WTC11 (cell line): Measurements from ENCODE around the gene NETO1. TPM values are rescaled to one million over a fixed set of nuclear protein-coding genes. Genes with fewer than 3 reads are reported as not detected.

Experiments used
- ATAC-seq: fragments of 200-7000 bp; cut with Tn5 transposase; 2 replicates; pipeline ENCODE4 v1.10.0; 2021; ENCODE audit warnings: mild to moderate bottlenecking, moderate library complexity
- CTCF ChIA-PET: fragments of 300-600 bp; sonication (Branson Sonifier 250); formaldehyde crosslinking; loops from one replicate; lab custom pipeline; 2021; ENCODE audit warnings: antibody characterized with exemption; lab: Charles Lee
- POLR2A ChIA-PET: fragments of 350-600 bp; sonication (Branson Sonifier 250); formaldehyde crosslinking; loops from one replicate; lab custom pipeline; 2021; ENCODE audit warnings: antibody characterized with exemption; lab: Charles Lee
- DNase-seq: peaks from one replicate; pipeline ENCODE4 v3.0.0; 2021; ENCODE audit warnings: low spot score
- H3K27ac Mint-ChIP-seq: 2 replicates; pipeline ENCODE4 v1.8.0; 2021; ENCODE audit warnings: mixed read lengths
- H3K27me3 Mint-ChIP-seq: 2 replicates; pipeline ENCODE4 v1.8.0; 2021; ENCODE audit warnings: low read depth, mild to moderate bottlenecking, moderate library complexity, mixed read lengths
- H3K36me3 Mint-ChIP-seq: 2 replicates; pipeline ENCODE4 v1.8.0; 2021; ENCODE audit warnings: mixed read lengths
- H3K4me1 Mint-ChIP-seq: 2 replicates; pipeline ENCODE4 v1.8.0; 2022; ENCODE audit warnings: mixed read lengths
- H3K4me3 Mint-ChIP-seq: 2 replicates; pipeline ENCODE4 v1.8.0; 2021; ENCODE audit warnings: mild to moderate bottlenecking, moderate library complexity, mixed read lengths
- H3K9me3 Mint-ChIP-seq: 2 replicates; pipeline ENCODE4 v1.8.0; 2021; ENCODE audit warnings: mixed read lengths
- AR ChIP-seq: fragments of 250-450 bp; sonication (Bioruptor Pico); IDR thresholded peaks from 2 replicates; pipeline ENCODE4 v1.9.0; 2021; ENCODE audit warnings: mild to moderate bottlenecking
- ARID4B ChIP-seq: sonication (generic); formaldehyde crosslinking; IDR thresholded peaks from 2 replicates; pipeline ENCODE4 v1.8.0; 2023; ENCODE audit warnings: missing genetic modification reagents, mild to moderate bottlenecking, borderline replicate concordance
- CDX4 ChIP-seq: fragments of 250-450 bp; sonication (Bioruptor Pico); IDR thresholded peaks from 2 replicates; pipeline ENCODE4 v1.9.0; 2021; ENCODE audit warnings: moderate library complexity, mild to moderate bottlenecking, inconsistent platforms, borderline replicate concordance
- CREM ChIP-seq: sonication (generic); formaldehyde crosslinking; IDR thresholded peaks from 2 replicates; pipeline ENCODE4 v1.8.1; 2022; ENCODE audit warnings: mild to moderate bottlenecking, missing genetic modification reagents, moderate library complexity
- CTCF ChIP-seq: fragments of 200-600 bp; IDR thresholded peaks from 2 replicates; pipeline ENCODE4 v1.8.0; 2022; ENCODE audit warnings: antibody characterized with exemption
- ERG ChIP-seq: fragments of 250-450 bp; sonication (Bioruptor Pico); IDR thresholded peaks from 2 replicates; pipeline ENCODE4 v1.8.0; 2021; ENCODE audit warnings: mild to moderate bottlenecking
- ESRRA ChIP-seq: sonication (generic); formaldehyde crosslinking; IDR thresholded peaks from 2 replicates; pipeline ENCODE4 v1.8.1; 2022; ENCODE audit warnings: mild to moderate bottlenecking, missing genetic modification reagents, borderline replicate concordance
- IRF2 ChIP-seq: sonication (generic); formaldehyde crosslinking; IDR thresholded peaks from 2 replicates; pipeline ENCODE4 v1.8.0; 2022; ENCODE audit warnings: low read depth, missing genetic modification reagents, borderline replicate concordance
- MLX ChIP-seq: sonication (generic); formaldehyde crosslinking; IDR thresholded peaks from 2 replicates; pipeline ENCODE4 v1.8.1; 2023; ENCODE audit warnings: mild to moderate bottlenecking, missing genetic modification reagents, moderate library complexity
- MXD4 ChIP-seq: fragments of 250-450 bp; sonication (Bioruptor Pico); IDR thresholded peaks from 2 replicates; pipeline ENCODE4 v1.8.0; 2021; ENCODE audit warnings: mild to moderate bottlenecking, moderate library complexity, borderline replicate concordance
- PREB ChIP-seq: sonication (generic); formaldehyde crosslinking; IDR thresholded peaks from 2 replicates; pipeline ENCODE4 v1.8.1; 2022; ENCODE audit warnings: mild to moderate bottlenecking, missing genetic modification reagents, moderate library complexity, borderline replicate concordance
- SMAD4 ChIP-seq: sonication (generic); formaldehyde crosslinking; IDR thresholded peaks from 2 replicates; pipeline ENCODE4 v1.8.0; 2022; ENCODE audit warnings: mild to moderate bottlenecking, missing genetic modification reagents
- SOX15 ChIP-seq: fragments of 250-450 bp; sonication (Bioruptor Pico); IDR thresholded peaks from 2 replicates; pipeline ENCODE4 v1.9.0; 2021; ENCODE audit warnings: mild to moderate bottlenecking
- SP1 ChIP-seq: sonication (generic); formaldehyde crosslinking; conservative IDR thresholded peaks from 2 replicates; pipeline ENCODE4 v1.8.1; 2022; ENCODE audit warnings: missing genetic modification reagents
- TCF7 ChIP-seq: sonication (generic); formaldehyde crosslinking; IDR thresholded peaks from 2 replicates; pipeline ENCODE4 v1.8.0; 2022; ENCODE audit warnings: mild to moderate bottlenecking, low read depth, missing genetic modification reagents, moderate library complexity
- ZBTB21 ChIP-seq: sonication (generic); formaldehyde crosslinking; IDR thresholded peaks from 2 replicates; pipeline ENCODE4 v1.8.1; 2023; ENCODE audit warnings: mild to moderate bottlenecking, missing genetic modification reagents, borderline replicate concordance
- ZNF121 ChIP-seq: sonication (generic); formaldehyde crosslinking; IDR thresholded peaks from 2 replicates; pipeline ENCODE4 v1.8.0; 2023; ENCODE audit warnings: missing genetic modification reagents
- ZNF416 ChIP-seq: fragments of 250-450 bp; sonication (Bioruptor Pico); IDR thresholded peaks from 2 replicates; pipeline ENCODE4 v1.9.0; 2021; ENCODE audit warnings: mild to moderate bottlenecking, inconsistent platforms
- ZNF423 ChIP-seq: fragments of 250-450 bp; sonication (Bioruptor Pico); IDR thresholded peaks from 2 replicates; pipeline ENCODE4 v2.1.2; 2022; ENCODE audit warnings: mild to moderate bottlenecking, moderate library complexity
- ZSCAN18 ChIP-seq: fragments of 250-450 bp; sonication (Bioruptor Pico); IDR thresholded peaks from 2 replicates; pipeline ENCODE4 v2.1.2; 2022; ENCODE audit warnings: mild to moderate bottlenecking, moderate library complexity
- total RNA-seq: library from RNA; stranded (reverse); gene quantifications from 3 replicates; pipeline ENCODE4 v1.2.3, GENCODE V29; 2021

NETO1 gene
- total RNA-seq, 1 experiment from 2014 or later, result 33.1 TPM

- TF ChIP-seq CDX4 (no peak), ERG (CRISPR knock-in tag) (no peak), CREM (CRISPR knock-in tag) (0 out of 2 replicates have a peak, but pooled peaks have one; percentile 38), ZSCAN18 (CRISPR knock-in tag) (no peak), ZNF121 (CRISPR knock-in tag) (no peak), SMAD4 (no peak), PREB (CRISPR knock-in tag) (no peak), CTCF (no peak), ZBTB21 (peak; percentile 60; the same call in 1 of the 2 replicates), MLX (CRISPR knock-in tag) (no peak), ZNF423 (CRISPR knock-in tag) (no peak), ESRRA (CRISPR knock-in tag) (peak; percentile 89), MXD4 (CRISPR knock-in tag) (no peak), ZNF416 (no peak), IRF2 (CRISPR knock-in tag) (no peak), SOX15 (CRISPR knock-in tag) (no peak)
Observed at GRCh38 chr18:72866901-72867745, 664 bp downstream of the NETO1 start (continued).

- no peaks in the 10 kb centered on the region for H3K9me3 Mint-ChIP-seq
- peak overlapping the region; percentile 80 for H3K4me3 Mint-ChIP-seq
- DNase-seq, result no peak
- peaks cover 41% of the 10 kb centered on the region for H3K27me3 Mint-ChIP-seq
- ChIA-PET CTCF (no interaction called here), POLR2A (no interaction called here)
- H3K27ac Mint-ChIP-seq, result no peak overlapping the region
- ATAC-seq, result peak; percentile 15
- H3K4me1 Mint-ChIP-seq, result peaks cover 39% of the 10 kb centered on the region
- H3K36me3 Mint-ChIP-seq, result peaks cover 26% of the 10 kb centered on the region
- TF ChIP-seq AR (CRISPR knock-in tag), result no peak
- no peak for TF ChIP-seq SP1
- no peak for TF ChIP-seq MLX (CRISPR knock-in tag)
- no peak for TF ChIP-seq ARID4B (CRISPR knock-in tag)
- no peak for TF ChIP-seq SOX15 (CRISPR knock-in tag)
- no peak for TF ChIP-seq TCF7 (CRISPR knock-in tag)
Observed at GRCh38 chr18:72866442-72866900, 1.3 kb downstream of the NETO1 start.
